SK-N-MC (cell line): ENCODE data around the gene PLIN3.
"Not testable (repeated sequence)": the region's sequence is repeated elsewhere in the genome, so short reads cannot be mapped to it uniquely, and the experiment has no call there.

Experiments
- DNase-seq: peaks from one replicate; pipeline ENCODE4 v3.0.0-alpha.2; 2011; ENCODE audit warnings: low read depth, low spot score
- H3K27ac ChIP-seq: fragments of 200-600 bp; sonication (generic); 2 replicates; pipeline ENCODE4 v1.5.1; 2016; ENCODE audit warnings: mixed run types
- H3K36me3 ChIP-seq: fragments of 200-600 bp; sonication (generic); 2 replicates; pipeline ENCODE4 v1.6.1; 2017; ENCODE audit warnings: antibody characterized with exemption, low read length, mixed read lengths; ENCODE audit not compliant: insufficient read depth
- H3K4me3 ChIP-seq: fragments of 200-600 bp; sonication (generic); 2 replicates; pipeline ENCODE4 v1.5.1; 2016
- H3K9ac ChIP-seq: fragments of 200-600 bp; sonication (generic); 2 replicates; pipeline ENCODE4 v1.8.0; 2017; ENCODE audit warnings: mixed run types, mixed read lengths; ENCODE audit not compliant: insufficient read length
- H3K9me3 ChIP-seq: fragments of 200-600 bp; sonication (generic); 2 replicates; pipeline ENCODE4 v1.6.1; 2017; ENCODE audit warnings: low read depth, mild to moderate bottlenecking, antibody characterized with exemption, low read length, moderate library complexity, mixed read lengths
- EZH2 ChIP-seq: fragments of 200-600 bp; sonication (generic); IDR thresholded peaks from one replicate; pipeline ENCODE4 v1.6.1; 2017; ENCODE audit warnings: antibody characterized with exemption
- FOXP2 ChIP-seq: optimal IDR thresholded peaks from 2 replicates; pipeline ENCODE3; 2011; ENCODE audit warnings: mild to moderate bottlenecking, moderate library complexity; ENCODE audit not compliant: insufficient read depth; ENCODE audit errors: extremely low read length, control extremely low read depth
- POLR2AphosphoS5 ChIP-seq: IDR thresholded peaks from 2 replicates; pipeline ENCODE4 v1.6.1; 2012; ENCODE audit warnings: mild to moderate bottlenecking, low read depth, low read length, borderline replicate concordance

PLIN3 gene

GRCh38 chr19:4832776-4833175 lies 34.7 kb downstream of the PLIN3 start:
- Histone ChIP-seq H3K36me3 (no peaks in the 10 kb centered on the region; the same call in 1 of the 2 replicates), H3K9ac (no peak overlapping the region), H3K27ac (no peak overlapping the region), H3K4me3 (no peak overlapping the region), H3K9me3 (no peaks in the 10 kb centered on the region)
- TF ChIP-seq EZH2 (no peak), POLR2AphosphoS5 (no peak), FOXP2 (no peak)
- DNase-seq, result no peak

- not testable (repeated sequence) for H3K27ac ChIP-seq, H3K36me3 ChIP-seq, H3K9me3 ChIP-seq, DNase-seq
- peak overlapping the region; percentile 83 for H3K9ac ChIP-seq
- H3K4me3 ChIP-seq, result peak overlapping the region; percentile 98
Observed at GRCh38 chr19:4831979-4832340, 35.5 kb downstream of the PLIN3 start.

GRCh38 chr19:4831304-4831978 lies 36.0 kb downstream of the PLIN3 start, which contains the start of gene TICAM1:
Gene TICAM1 (minus strand): TSS chr19:4831712. CDS start chr19:4818377, 13,335 bp downstream.
- DNase-seq, result no peak
- no peak within 1 kb of the TSS for H3K27ac ChIP-seq
- peak within 1 kb of the TSS; percentile 98 for H3K4me3 ChIP-seq
- H3K9me3 ChIP-seq, result no peaks in the 10 kb centered on the region
- TF ChIP-seq POLR2AphosphoS5 (peak; percentile 65), EZH2 (no peak)
- H3K36me3 ChIP-seq, result no peaks in the 10 kb centered on the region
- peak within 1 kb of the TSS; percentile 83 for H3K9ac ChIP-seq

GRCh38 chr19:4830768-4831265 lies 36.6 kb downstream of the PLIN3 start:
- Histone ChIP-seq H3K27ac (no peak overlapping the region), H3K9ac (peak overlapping the region; percentile 83), H3K9me3 (no peaks in the 10 kb centered on the region), H3K4me3 (peak overlapping the region; percentile 98), H3K36me3 (no peaks in the 10 kb centered on the region)
- no peak for TF ChIP-seq FOXP2
- TF ChIP-seq POLR2AphosphoS5, result no peak
- no peak for TF ChIP-seq EZH2
- no peak for DNase-seq

DNA sequence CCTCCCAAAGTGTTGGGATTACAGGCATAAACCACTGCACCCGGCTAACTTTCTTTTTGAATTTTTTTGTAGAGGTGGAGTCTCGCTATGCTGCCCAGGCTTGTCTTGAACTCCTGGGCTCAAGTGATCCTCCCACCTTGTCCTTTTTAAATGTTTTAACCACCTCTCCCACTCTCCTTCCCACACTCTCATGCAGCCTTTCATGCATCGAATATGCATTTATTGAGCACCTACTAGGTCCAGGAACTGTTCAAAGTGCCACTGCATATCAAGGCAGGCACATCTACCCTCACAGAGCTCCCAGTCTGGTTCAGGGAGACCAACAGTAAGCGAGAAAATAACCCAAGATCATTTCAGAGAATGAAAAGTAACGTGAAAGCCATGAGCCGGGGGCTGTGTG lies 37.1 kb downstream of the PLIN3 start:
- no peak overlapping the region for H3K9ac ChIP-seq
- H3K4me3 ChIP-seq, result peak overlapping the region; percentile 98
- no peak for TF ChIP-seq EZH2
- TF ChIP-seq FOXP2, result no peak
- no peak for TF ChIP-seq POLR2AphosphoS5
- no peaks in the 10 kb centered on the region for H3K9me3 ChIP-seq
- H3K36me3 ChIP-seq, result no peaks in the 10 kb centered on the region
- DNase-seq, result no peak
- H3K27ac ChIP-seq, result no peak overlapping the region

DNA sequence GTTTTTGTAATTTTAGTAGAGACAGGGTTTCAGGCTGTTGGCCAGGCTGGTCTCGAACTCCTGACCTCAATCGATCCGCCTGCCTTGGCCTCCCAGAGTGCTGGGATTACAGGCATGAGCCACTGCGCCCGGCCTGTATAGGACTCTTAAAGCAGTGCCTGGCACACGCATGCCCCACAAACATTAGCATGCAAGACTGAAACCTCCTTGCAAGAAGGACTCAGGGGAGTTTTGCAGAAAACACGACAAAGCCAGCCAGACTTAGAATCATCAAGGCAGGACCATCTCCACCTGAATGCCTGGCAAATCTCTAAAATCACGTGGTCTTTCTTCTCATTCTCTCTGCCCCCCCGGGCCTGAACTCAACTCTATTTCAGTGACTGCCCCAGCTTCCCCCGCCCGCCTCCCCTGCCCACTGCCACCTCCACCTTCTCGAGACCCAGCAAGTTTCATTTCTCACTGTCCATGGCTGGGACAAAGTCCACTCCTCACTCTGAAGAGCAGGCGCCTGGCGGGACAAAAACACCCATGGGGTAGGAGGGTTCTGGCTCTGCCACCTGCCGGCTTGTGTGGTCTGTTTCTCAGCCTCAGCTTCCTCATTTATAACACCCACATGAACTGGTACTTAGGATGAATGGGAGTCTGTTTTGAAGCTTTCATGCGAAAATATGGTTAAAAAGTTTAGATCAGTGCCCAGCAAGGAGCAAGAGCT lies 38.3 kb downstream of the PLIN3 start:
- no peak overlapping the region for H3K4me3 ChIP-seq
- TF ChIP-seq POLR2AphosphoS5 (no peak), EZH2 (no peak), FOXP2 (no peak)
- H3K9ac ChIP-seq, result no peak overlapping the region
- H3K27ac ChIP-seq, result no peak overlapping the region
- no peaks in the 10 kb centered on the region for H3K36me3 ChIP-seq
- DNase-seq, result no peak
- no peaks in the 10 kb centered on the region for H3K9me3 ChIP-seq

- H3K9ac ChIP-seq, result no peak overlapping the region
- H3K27ac ChIP-seq, result no peak overlapping the region
- no peaks in the 10 kb centered on the region for H3K36me3 ChIP-seq
- DNase-seq, result no peak
- H3K4me3 ChIP-seq, result no peak overlapping the region
- TF ChIP-seq EZH2 (no peak), POLR2AphosphoS5 (no peak), FOXP2 (no peak)
- H3K9me3 ChIP-seq, result no peaks in the 10 kb centered on the region
Observed at GRCh38 chr19:4823577-4823976, 43.9 kb downstream of the PLIN3 start.

DNA sequence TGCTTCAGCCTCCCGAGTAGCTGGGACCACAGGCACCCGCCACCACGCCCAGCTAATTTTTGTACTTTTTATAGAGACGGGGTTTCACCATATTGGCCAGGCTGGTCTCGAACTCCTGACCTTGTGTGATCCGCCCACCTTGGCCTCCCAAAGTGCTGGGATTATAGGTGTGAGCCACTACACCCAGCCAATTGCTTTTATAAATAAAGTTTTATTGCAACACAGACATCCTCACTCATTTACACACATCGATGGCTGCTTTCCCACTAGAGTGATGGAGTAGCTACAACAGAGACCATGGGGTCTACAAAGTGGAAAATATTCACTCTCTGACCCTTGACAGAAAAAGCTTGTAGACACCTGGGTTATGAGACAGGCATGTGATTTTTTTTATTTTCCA lies 45.1 kb downstream of the PLIN3 start:
- not testable (repeated sequence) for H3K4me3 ChIP-seq, DNase-seq, H3K9me3 ChIP-seq, H3K36me3 ChIP-seq, H3K9ac ChIP-seq, H3K27ac ChIP-seq

- TF ChIP-seq EZH2 (no peak), POLR2AphosphoS5 (no peak), FOXP2 (no peak)
Observed at GRCh38 chr19:4821265-4821664, 46.2 kb downstream of the PLIN3 start.

More at GRCh38 chr19:4821265-4821664, 46.2 kb downstream of the PLIN3 start:
- no peak overlapping the region for H3K27ac ChIP-seq
- H3K9me3 ChIP-seq, result no peaks in the 10 kb centered on the region
- H3K36me3 ChIP-seq, result peaks cover 5% of the 10 kb centered on the region
- no peak for DNase-seq
- H3K9ac ChIP-seq, result no peak overlapping the region
- no peak overlapping the region for H3K4me3 ChIP-seq
